Lower leg skin (tissue), 3 donors: Measurements from ENCODE around the gene ALG12.

Experiments
- POLR2A ChIP-seq, 2 donors: fragments of 450-650 bp; IDR thresholded peaks; one replicate each; pipeline ENCODE4 v1.6.1; 2016 to 2017; ENCODE audit warnings: antibody characterized with exemption in 2 of 2, mild to moderate bottlenecking in 1 of 2, moderate library complexity in 1 of 2
- TF ChIP-seq, protein P1 (sequence below), 3 donors: fragments of 450-650 bp; IDR thresholded peaks; one replicate each; pipeline ENCODE4 v1.5.1; 2016; ENCODE audit warnings: antibody characterized with exemption in 3 of 3, mild to moderate bottlenecking in 3 of 3, moderate library complexity in 2 of 3

DNA sequence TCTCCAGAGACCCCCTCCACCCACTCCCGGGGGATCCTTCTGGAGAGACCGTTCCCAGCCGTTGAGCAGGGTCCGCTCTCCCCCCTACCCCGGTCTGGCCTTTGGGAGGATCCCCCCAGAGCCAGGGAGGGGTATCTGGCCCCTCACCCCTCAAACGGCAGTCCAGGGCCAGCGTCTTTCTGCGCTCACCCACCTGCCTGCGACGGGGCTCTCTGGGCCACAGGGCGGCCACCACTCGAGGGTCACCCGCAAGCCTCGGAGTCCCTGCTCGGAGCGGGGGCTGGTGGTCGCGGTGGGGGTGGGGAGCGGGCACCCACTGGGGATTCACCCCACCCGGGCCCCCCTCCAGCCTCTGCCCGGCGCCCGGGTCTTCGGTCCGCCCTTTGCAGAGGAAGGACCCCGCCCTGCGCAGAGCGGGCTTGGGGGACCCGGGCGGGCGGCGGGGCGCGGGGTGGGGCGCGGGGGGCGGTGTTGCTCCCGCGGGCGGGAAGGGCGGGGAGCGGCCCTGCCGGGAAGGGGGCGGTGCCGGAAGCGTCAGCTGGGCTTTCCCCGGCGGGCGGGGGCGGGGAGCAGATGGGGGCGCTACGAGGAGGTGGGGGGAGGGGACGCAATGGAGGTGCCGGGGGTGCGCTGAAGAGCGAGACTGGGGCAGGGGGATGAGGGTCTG, 16.8 kb upstream of the ALG12 start:
- no peak for TF ChIP-seq POLR2A (IDR thresholded peaks at IDR 0.05)
- TF ChIP-seq, protein P1, sequence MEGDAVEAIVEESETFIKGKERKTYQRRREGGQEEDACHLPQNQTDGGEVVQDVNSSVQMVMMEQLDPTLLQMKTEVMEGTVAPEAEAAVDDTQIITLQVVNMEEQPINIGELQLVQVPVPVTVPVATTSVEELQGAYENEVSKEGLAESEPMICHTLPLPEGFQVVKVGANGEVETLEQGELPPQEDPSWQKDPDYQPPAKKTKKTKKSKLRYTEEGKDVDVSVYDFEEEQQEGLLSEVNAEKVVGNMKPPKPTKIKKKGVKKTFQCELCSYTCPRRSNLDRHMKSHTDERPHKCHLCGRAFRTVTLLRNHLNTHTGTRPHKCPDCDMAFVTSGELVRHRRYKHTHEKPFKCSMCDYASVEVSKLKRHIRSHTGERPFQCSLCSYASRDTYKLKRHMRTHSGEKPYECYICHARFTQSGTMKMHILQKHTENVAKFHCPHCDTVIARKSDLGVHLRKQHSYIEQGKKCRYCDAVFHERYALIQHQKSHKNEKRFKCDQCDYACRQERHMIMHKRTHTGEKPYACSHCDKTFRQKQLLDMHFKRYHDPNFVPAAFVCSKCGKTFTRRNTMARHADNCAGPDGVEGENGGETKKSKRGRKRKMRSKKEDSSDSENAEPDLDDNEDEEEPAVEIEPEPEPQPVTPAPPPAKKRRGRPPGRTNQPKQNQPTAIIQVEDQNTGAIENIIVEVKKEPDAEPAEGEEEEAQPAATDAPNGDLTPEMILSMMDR (IDR thresholded peaks at IDR 0.05): no peak
